Coronary artery (tissue), 2 donors: ENCODE measurements around the gene ABCC9.
A peak's percentile ranks its signal among the peaks of the same experiment; 100 is the strongest.

ENCODE experiments used
- DNase-seq: peaks from one replicate; pipeline ENCODE4 v3.0.0-alpha.2; 2017; ENCODE audit warnings: low spot score
- H3K27ac ChIP-seq, 2 donors: fragments of 200-600 bp; sonication (generic); one replicate each; pipeline ENCODE4 v1.5.1; 2016 to 2019
- H3K4me3 ChIP-seq: fragments of 200-600 bp; sonication (generic); 2 replicates; pipeline ENCODE4 v1.5.1; 2016; ENCODE audit warnings: mild to moderate bottlenecking, moderate library complexity
- CTCF ChIP-seq: fragments of 200-600 bp; sonication (generic); IDR thresholded peaks from one replicate; pipeline ENCODE4 v1.5.1; 2019; ENCODE audit warnings: antibody characterized with exemption

ABCC9 gene

GRCh38 chr12:21823581-21823980 lies 117.6 kb downstream of the ABCC9 start:
- peak; percentile 75 for DNase-seq
- Histone ChIP-seq H3K4me3 (no peak overlapping the region), H3K27ac (peak overlapping the region in 1 of 2 donors; percentile 56)
- TF ChIP-seq CTCF = no peak

GRCh38 chr12:21819678-21820077 lies 121.5 kb downstream of the ABCC9 start:
- TF ChIP-seq CTCF = no peak
- no peak for DNase-seq

GRCh38 chr12:21819236-21819635 lies 122.0 kb downstream of the ABCC9 start:
- DNase-seq = no peak
- H3K27ac ChIP-seq = no peak overlapping the region
- no peak for TF ChIP-seq CTCF
- H3K4me3 ChIP-seq = no peak overlapping the region

More at GRCh38 chr12:21819678-21820077, 121.5 kb downstream of the ABCC9 start:
- Histone ChIP-seq H3K27ac (no peak overlapping the region), H3K4me3 (no peak overlapping the region)

- no peak for TF ChIP-seq CTCF
- DNase-seq = no peak
- no peak overlapping the region for H3K27ac ChIP-seq
These were observed 122.6 kb downstream of the ABCC9 start for GRCh38 chr12:21818627-21819026.

GRCh38 chr12:21815306-21816062 lies 125.7 kb downstream of the ABCC9 start:
- Histone ChIP-seq H3K4me3 (no peak overlapping the region), H3K27ac (no peak overlapping the region)
- no peak for TF ChIP-seq CTCF
- no peak for DNase-seq

More at GRCh38 chr12:21818627-21819026, 122.6 kb downstream of the ABCC9 start:
- no peak overlapping the region for H3K4me3 ChIP-seq

GRCh38 chr12:21814814-21815213 lies 126.4 kb downstream of the ABCC9 start:
- Histone ChIP-seq H3K4me3 (no peak overlapping the region), H3K27ac (no peak overlapping the region)
- no peak for TF ChIP-seq CTCF
- DNase-seq = no peak

GRCh38 chr12:21814327-21814726 lies 126.9 kb downstream of the ABCC9 start:
- H3K27ac ChIP-seq = no peak overlapping the region
- DNase-seq = no peak
- TF ChIP-seq CTCF = no peak
- no peak overlapping the region for H3K4me3 ChIP-seq
